A673 (cell line): ENCODE measurements around the gene SETD3. TPM values are rescaled to one million over a fixed set of nuclear protein-coding genes. Genes with fewer than 3 reads are reported as not detected.

ENCODE experiments used
- BruUV-seq: library from RNA; stranded (reverse); fragments of 400-500 nt; replicated peaks from 2 replicates; lab custom pipeline; 2021; lab: Mats Ljungman, UMichigan
- CTCF ChIA-PET: fragments of 300-600 bp; sonication (Branson Sonifier 250); formaldehyde crosslinking; loops from one replicate; lab custom pipeline; 2022; ENCODE audit warnings: antibody characterized with exemption; lab: Charles Lee
- POLR2A ChIA-PET: fragments of 300-600 bp; sonication (Branson Sonifier 250); formaldehyde crosslinking; loops from one replicate; lab custom pipeline; 2022; ENCODE audit warnings: antibody characterized with exemption; ENCODE audit not compliant: low non-redundant PET; lab: Charles Lee
- DNase-seq: peaks from one replicate; pipeline ENCODE4 v3.0.0-alpha.2; 2015; ENCODE audit warnings: low spot score
- H3K27ac ChIP-seq: fragments of 200-600 bp; sonication (generic); 2 replicates; pipeline ENCODE4 v1.5.1; 2016; ENCODE audit warnings: mixed run types, low read depth, mild to moderate bottlenecking, mixed read lengths, antibody characterized with exemption, low read length; ENCODE audit not compliant: poor library complexity, severe bottlenecking
- H3K27me3 ChIP-seq: fragments of 200-600 bp; sonication (generic); replicated peaks from 2 replicates; pipeline ENCODE4 v1.6.1; 2017; ENCODE audit warnings: mixed run types, low read depth, mild to moderate bottlenecking, mixed read lengths, antibody characterized with exemption, low read length; ENCODE audit not compliant: insufficient read depth, poor library complexity
- H3K36me3 ChIP-seq: fragments of 200-600 bp; sonication (generic); 2 replicates; pipeline ENCODE4 v1.6.1; 2016; ENCODE audit warnings: mixed run types, mild to moderate bottlenecking, mixed read lengths, antibody characterized with exemption, low read length; ENCODE audit not compliant: insufficient read depth, poor library complexity, severe bottlenecking
- H3K4me1 ChIP-seq: fragments of 200-600 bp; sonication (generic); 2 replicates; pipeline ENCODE4 v1.6.1; 2017; ENCODE audit warnings: mixed run types, mild to moderate bottlenecking, mixed read lengths, antibody characterized with exemption, low read length; ENCODE audit not compliant: insufficient read depth, poor library complexity, severe bottlenecking
- H3K4me3 ChIP-seq: fragments of 200-600 bp; sonication (generic); 2 replicates; pipeline ENCODE4 v1.5.1; 2016; ENCODE audit warnings: low read depth, mixed run types, mild to moderate bottlenecking, mixed read lengths, low read length; ENCODE audit not compliant: poor library complexity, severe bottlenecking
- H3K9me3 ChIP-seq: fragments of 200-600 bp; sonication (generic); 2 replicates; pipeline ENCODE4 v1.6.1; 2016; ENCODE audit warnings: mixed run types, low read depth, mild to moderate bottlenecking, mixed read lengths, antibody characterized with exemption, low read length; ENCODE audit not compliant: poor library complexity, severe bottlenecking
- EZH2 ChIP-seq: fragments of 200-600 bp; sonication (generic); IDR thresholded peaks from 2 replicates; pipeline ENCODE4 v1.6.1; 2017; ENCODE audit warnings: borderline replicate concordance, low read depth, mild to moderate bottlenecking, mixed read lengths, antibody characterized with exemption, low read length; ENCODE audit not compliant: poor library complexity, severe bottlenecking
- intact Hi-C: fragments of 100-400 bp; cut with micrococcal nuclease; formaldehyde crosslinking; loops from one replicate; pipeline ENCODE4 v1.10.0; 2022; ENCODE audit not compliant: unreplicated experiment
- total RNA-seq: library from RNA; stranded (reverse); gene quantifications from 2 replicates; pipeline ENCODE4 v1.2.3, GENCODE V29; 2021
- TF ChIP-seq, protein P1 (sequence below): fragments of 300-800, 200-600 bp; sonication (generic); conservative IDR thresholded peaks from 2 replicates; pipeline ENCODE4 v1.5.1; 2017; ENCODE audit warnings: low read depth, mild to moderate bottlenecking, antibody characterized with exemption, low read length, moderate library complexity, mixed read lengths

Gene SETD3
- total RNA-seq, 1 experiment from 2014 or later: 46.4 TPM

DNA sequence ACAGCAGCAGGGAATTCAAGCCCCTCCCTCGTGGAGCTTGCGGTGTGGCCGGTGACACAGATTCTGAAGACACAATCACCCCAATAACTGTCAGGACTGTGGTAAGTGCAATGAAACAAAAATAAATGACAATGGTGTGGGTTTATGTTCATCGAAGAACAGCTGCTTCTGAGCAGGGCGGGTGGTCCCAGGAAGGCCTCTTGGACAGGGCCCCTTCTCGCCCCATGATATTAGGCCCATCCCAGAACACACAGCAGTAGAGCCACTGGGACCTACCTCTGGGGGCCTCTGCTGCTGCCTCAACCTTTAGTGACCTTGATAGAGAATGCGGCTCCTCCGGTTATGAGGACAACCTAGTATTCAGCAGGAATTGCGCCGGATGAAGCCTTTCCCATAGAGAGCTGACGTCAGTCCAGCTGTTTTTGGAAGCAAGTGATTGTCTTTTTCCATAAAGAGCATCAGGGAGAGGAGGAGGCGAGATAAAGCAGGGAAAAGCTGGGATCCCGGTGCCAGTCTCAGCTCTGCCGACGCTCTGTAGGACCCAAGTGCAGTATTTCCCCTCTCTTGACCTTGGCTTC is 124.5 kb downstream of the SETD3 start:
- Histone ChIP-seq H3K27me3 (no peaks in the 10 kb centered on the region), H3K27ac (no peak overlapping the region), H3K36me3 (no peaks in the 10 kb centered on the region), H3K4me1 (no peaks in the 10 kb centered on the region), H3K9me3 (no peaks in the 10 kb centered on the region), H3K4me3 (no peak overlapping the region)
- intact Hi-C loops: no loop called here
- ChIA-PET POLR2A (no interaction called here), CTCF (no interaction called here)
- no peak for DNase-seq
- BruUV-seq: no TSS peak
- TF ChIP-seq, protein P1, sequence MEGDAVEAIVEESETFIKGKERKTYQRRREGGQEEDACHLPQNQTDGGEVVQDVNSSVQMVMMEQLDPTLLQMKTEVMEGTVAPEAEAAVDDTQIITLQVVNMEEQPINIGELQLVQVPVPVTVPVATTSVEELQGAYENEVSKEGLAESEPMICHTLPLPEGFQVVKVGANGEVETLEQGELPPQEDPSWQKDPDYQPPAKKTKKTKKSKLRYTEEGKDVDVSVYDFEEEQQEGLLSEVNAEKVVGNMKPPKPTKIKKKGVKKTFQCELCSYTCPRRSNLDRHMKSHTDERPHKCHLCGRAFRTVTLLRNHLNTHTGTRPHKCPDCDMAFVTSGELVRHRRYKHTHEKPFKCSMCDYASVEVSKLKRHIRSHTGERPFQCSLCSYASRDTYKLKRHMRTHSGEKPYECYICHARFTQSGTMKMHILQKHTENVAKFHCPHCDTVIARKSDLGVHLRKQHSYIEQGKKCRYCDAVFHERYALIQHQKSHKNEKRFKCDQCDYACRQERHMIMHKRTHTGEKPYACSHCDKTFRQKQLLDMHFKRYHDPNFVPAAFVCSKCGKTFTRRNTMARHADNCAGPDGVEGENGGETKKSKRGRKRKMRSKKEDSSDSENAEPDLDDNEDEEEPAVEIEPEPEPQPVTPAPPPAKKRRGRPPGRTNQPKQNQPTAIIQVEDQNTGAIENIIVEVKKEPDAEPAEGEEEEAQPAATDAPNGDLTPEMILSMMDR: no peak
- TF ChIP-seq EZH2: no peak

DNA sequence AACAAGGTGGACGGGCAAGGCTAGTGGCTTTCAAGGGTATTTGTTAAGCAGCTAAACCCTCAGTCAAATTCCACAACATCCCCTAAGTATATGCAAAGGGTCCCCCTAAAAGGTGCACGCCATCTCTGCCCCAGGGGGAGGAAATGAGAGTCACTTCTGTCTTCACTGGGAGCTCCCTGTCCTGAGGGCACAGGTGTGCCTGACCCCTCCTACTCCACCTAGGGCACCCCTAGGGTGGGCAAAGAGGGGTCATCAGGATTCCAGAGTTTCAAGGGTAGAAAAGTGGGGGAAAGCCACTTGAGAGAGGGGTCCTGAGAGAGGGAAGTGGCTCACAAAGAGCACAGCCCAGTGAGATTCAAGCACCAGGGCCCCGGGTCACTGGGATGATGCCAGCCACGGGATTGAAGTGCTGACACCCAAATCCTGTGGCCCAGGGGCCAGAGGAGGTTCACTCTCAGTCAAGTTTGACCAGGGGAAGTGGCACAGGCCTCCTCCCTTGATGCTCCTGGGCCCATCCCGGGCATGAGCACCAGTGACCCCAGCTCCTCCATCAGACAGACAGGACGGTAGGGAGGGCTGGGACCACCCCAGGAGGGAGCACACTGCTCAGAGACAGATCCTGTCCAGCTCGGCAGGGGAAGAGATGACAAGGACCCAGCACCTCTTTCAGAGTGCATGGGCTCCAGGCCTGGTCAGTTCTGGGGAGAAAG is 126.3 kb downstream of the SETD3 start:
- TF ChIP-seq, protein P1: no peak
- TF ChIP-seq EZH2: no peak
- H3K36me3 ChIP-seq: no peaks in the 10 kb centered on the region
- no peaks in the 10 kb centered on the region for H3K9me3 ChIP-seq
- no peak for DNase-seq
- ChIA-PET CTCF (no interaction called here), POLR2A (no interaction called here)
- H3K27me3 ChIP-seq: no peaks in the 10 kb centered on the region
- H3K4me3 ChIP-seq: no peak overlapping the region
- intact Hi-C loops: no loop called here
- peaks cover 5% of the 10 kb centered on the region for H3K4me1 ChIP-seq
- H3K27ac ChIP-seq: no peak overlapping the region
- no TSS peak for BruUV-seq

DNA sequence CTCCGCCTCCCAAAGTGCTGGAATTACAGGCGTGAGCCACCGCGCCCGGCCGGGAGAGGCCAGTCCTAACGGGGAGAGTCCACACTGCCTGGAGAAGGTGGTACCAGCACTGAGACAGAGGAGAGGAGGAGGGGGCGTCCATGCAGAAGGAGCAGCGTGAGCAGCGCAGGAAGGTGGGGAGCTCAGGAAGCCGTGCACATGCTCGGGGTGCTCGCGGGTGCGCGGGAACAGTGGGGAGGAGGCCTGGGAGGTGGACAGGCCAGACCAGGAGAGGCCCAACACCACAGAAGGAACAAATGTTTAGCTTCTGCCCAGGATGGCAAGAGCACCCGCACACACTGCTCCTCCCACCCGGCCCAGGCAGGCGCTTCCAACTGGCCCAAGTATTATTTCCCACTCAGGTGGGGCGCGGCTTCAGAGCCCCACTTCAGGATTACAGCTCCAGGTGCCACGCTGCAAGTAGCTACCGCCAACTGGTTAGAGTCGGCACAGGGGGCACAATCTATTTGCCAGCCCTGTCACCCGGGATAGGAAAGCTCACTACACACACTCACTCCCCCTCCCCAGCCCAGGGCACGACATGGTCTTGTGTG is 127.9 kb downstream of the SETD3 start:
- peaks cover 9% of the 10 kb centered on the region for H3K4me1 ChIP-seq
- ChIA-PET CTCF (no interaction called here), POLR2A (no interaction called here)
- BruUV-seq: no TSS peak
- TF ChIP-seq EZH2: no peak
- TF ChIP-seq, protein P1: no peak
- no peaks in the 10 kb centered on the region for H3K36me3 ChIP-seq
- no peaks in the 10 kb centered on the region for H3K9me3 ChIP-seq
- H3K27me3 ChIP-seq: no peaks in the 10 kb centered on the region
- no peak overlapping the region for H3K4me3 ChIP-seq
- no peak for DNase-seq
- intact Hi-C loops: no loop called here
- no peak overlapping the region for H3K27ac ChIP-seq
